Measurements from ENCODE around the gene PDE9A. TPM values are rescaled to one million over a fixed set of nuclear protein-coding genes. Genes with fewer than 3 reads are reported as not detected.

Gene PDE9A
- total RNA-seq, 1 donor from 2014 or later, result 20.7 TPM

GRCh38 chr21:42673633-42674328 is 20.4 kb downstream of the PDE9A start:
- Mint-ChIP-seq H3K9me3 (ENCODE audit: unreplicated experiment) (no peaks in the 10 kb centered on the region), H3K27ac (ENCODE audit: unreplicated experiment) (peak overlapping the region; percentile 3), H3K27me3 (ENCODE audit: unreplicated experiment) (peaks cover 8% of the 10 kb centered on the region), H3K4me1 (ENCODE audit: unreplicated experiment) (peaks cover 13% of the 10 kb centered on the region), H3K36me3 (ENCODE audit: low read depth, unreplicated experiment) (peaks cover 13% of the 10 kb centered on the region), H3K4me3 (ENCODE audit: unreplicated experiment) (no peak overlapping the region)
- DNase-seq (ENCODE audit: low spot score), result no peak
- no peak for TF ChIP-seq CTCF (IDR thresholded peaks at IDR 0.05; ENCODE audit: unreplicated experiment)

GRCh38 chr21:42674351-42674940 is 21.0 kb downstream of the PDE9A start:
- Mint-ChIP-seq H3K4me1 (ENCODE audit: unreplicated experiment) (peaks cover 13% of the 10 kb centered on the region), H3K4me3 (ENCODE audit: unreplicated experiment) (no peak overlapping the region), H3K27ac (ENCODE audit: unreplicated experiment) (no peak overlapping the region), H3K27me3 (ENCODE audit: unreplicated experiment) (peaks cover 7% of the 10 kb centered on the region), H3K36me3 (ENCODE audit: low read depth, unreplicated experiment) (peaks cover 13% of the 10 kb centered on the region), H3K9me3 (ENCODE audit: unreplicated experiment) (no peaks in the 10 kb centered on the region)
- no peak for TF ChIP-seq CTCF (IDR thresholded peaks at IDR 0.05; ENCODE audit: unreplicated experiment)
- DNase-seq (ENCODE audit: low spot score), result peak; percentile 25

GRCh38 chr21:42675403-42675802 is 22.0 kb downstream of the PDE9A start:
- H3K27ac Mint-ChIP-seq (ENCODE audit: unreplicated experiment), result no peak overlapping the region
- DNase-seq (ENCODE audit: low spot score), result no peak
- TF ChIP-seq CTCF (IDR thresholded peaks at IDR 0.05; ENCODE audit: unreplicated experiment), result no peak
- H3K9me3 Mint-ChIP-seq (ENCODE audit: unreplicated experiment), result no peaks in the 10 kb centered on the region
- no peak overlapping the region for H3K4me3 Mint-ChIP-seq (ENCODE audit: unreplicated experiment)
- peaks cover 13% of the 10 kb centered on the region for H3K36me3 Mint-ChIP-seq (ENCODE audit: low read depth, unreplicated experiment)
- peaks cover 7% of the 10 kb centered on the region for H3K27me3 Mint-ChIP-seq (ENCODE audit: unreplicated experiment)
- H3K4me1 Mint-ChIP-seq (ENCODE audit: unreplicated experiment), result peaks cover 13% of the 10 kb centered on the region

GRCh38 chr21:42676808-42677207 is 23.4 kb downstream of the PDE9A start:
- no peak overlapping the region for H3K27ac Mint-ChIP-seq (ENCODE audit: unreplicated experiment)
- peaks cover 13% of the 10 kb centered on the region for H3K4me1 Mint-ChIP-seq (ENCODE audit: unreplicated experiment)
- H3K27me3 Mint-ChIP-seq (ENCODE audit: unreplicated experiment), result peaks cover 9% of the 10 kb centered on the region
- peaks cover 16% of the 10 kb centered on the region for H3K36me3 Mint-ChIP-seq (ENCODE audit: low read depth, unreplicated experiment)
- no peak for DNase-seq (ENCODE audit: low spot score)
- H3K9me3 Mint-ChIP-seq (ENCODE audit: unreplicated experiment), result no peaks in the 10 kb centered on the region
- H3K4me3 Mint-ChIP-seq (ENCODE audit: unreplicated experiment), result no peak overlapping the region
- no peak for TF ChIP-seq CTCF (IDR thresholded peaks at IDR 0.05; ENCODE audit: unreplicated experiment)

All from endothelial cell (in vitro differentiated cells).